Measurements from ENCODE around the gene C8B.

DNA sequence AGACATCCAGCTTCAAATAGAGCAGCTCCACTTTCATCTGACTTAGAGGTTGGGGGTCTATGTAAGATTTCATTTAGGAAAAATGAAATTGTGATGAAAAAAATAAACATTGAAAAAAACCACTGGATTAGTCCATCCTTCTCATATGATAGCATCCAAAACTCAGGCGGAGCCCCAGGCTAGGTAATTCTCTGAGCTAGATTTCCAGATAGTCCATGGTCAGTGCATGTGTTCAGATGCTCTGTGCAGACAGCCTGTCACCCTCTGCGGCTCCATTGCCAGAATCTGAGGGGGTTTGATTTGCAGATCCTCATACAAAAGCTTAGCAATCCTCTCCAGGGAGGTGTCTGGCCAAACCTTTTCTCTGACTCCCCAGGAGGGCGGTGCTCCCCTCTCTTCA lies 49.2 kb downstream of the C8B start:
- TF ChIP-seq, protein P1, sequence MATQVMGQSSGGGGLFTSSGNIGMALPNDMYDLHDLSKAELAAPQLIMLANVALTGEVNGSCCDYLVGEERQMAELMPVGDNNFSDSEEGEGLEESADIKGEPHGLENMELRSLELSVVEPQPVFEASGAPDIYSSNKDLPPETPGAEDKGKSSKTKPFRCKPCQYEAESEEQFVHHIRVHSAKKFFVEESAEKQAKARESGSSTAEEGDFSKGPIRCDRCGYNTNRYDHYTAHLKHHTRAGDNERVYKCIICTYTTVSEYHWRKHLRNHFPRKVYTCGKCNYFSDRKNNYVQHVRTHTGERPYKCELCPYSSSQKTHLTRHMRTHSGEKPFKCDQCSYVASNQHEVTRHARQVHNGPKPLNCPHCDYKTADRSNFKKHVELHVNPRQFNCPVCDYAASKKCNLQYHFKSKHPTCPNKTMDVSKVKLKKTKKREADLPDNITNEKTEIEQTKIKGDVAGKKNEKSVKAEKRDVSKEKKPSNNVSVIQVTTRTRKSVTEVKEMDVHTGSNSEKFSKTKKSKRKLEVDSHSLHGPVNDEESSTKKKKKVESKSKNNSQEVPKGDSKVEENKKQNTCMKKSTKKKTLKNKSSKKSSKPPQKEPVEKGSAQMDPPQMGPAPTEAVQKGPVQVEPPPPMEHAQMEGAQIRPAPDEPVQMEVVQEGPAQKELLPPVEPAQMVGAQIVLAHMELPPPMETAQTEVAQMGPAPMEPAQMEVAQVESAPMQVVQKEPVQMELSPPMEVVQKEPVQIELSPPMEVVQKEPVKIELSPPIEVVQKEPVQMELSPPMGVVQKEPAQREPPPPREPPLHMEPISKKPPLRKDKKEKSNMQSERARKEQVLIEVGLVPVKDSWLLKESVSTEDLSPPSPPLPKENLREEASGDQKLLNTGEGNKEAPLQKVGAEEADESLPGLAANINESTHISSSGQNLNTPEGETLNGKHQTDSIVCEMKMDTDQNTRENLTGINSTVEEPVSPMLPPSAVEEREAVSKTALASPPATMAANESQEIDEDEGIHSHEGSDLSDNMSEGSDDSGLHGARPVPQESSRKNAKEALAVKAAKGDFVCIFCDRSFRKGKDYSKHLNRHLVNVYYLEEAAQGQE (IDR thresholded peaks at IDR 0.05; ENCODE audit: borderline replicate concordance in 1 of 2, low read depth in 1 of 2, low read length in 2 of 2): no peak
- no peak for TF ChIP-seq ZNF547 (CRISPR knock-in tag; IDR thresholded peaks at IDR 0.05)
- no peak for TF ChIP-seq ZNF143 (CRISPR knock-in tag; IDR thresholded peaks at IDR 0.05)
- no peak for TF ChIP-seq SMAD3 (CRISPR knock-in tag; IDR thresholded peaks at IDR 0.05)
- no peak for TF ChIP-seq CBX1 (IDR thresholded peaks at IDR 0.05; ENCODE audit: low read depth)

Measured in HepG2 (cell line).